IgD-negative memory B cell (primary cell): Measurements from ENCODE around the gene RPS27L. TPM values are rescaled to one million over a fixed set of nuclear protein-coding genes. Genes with fewer than 3 reads are reported as not detected.
A peak's percentile ranks its signal among the peaks of the same experiment; 100 is the strongest.

ENCODE experiments used
- H3K27ac Mint-ChIP-seq, 3 donors: one replicate each; pipeline ENCODE4 v1.8.0; 2020 to 2022; ENCODE audit warnings: mild to moderate bottlenecking in 3 of 3, mixed read lengths in 3 of 3, moderate library complexity in 1 of 3
- H3K27me3 Mint-ChIP-seq: one replicate; pipeline ENCODE4 v1.8.0; 2021; ENCODE audit warnings: mixed read lengths
- H3K36me3 Mint-ChIP-seq: one replicate; pipeline ENCODE4 v1.8.0; 2020; ENCODE audit warnings: mild to moderate bottlenecking, mixed read lengths
- H3K4me1 Mint-ChIP-seq, 3 donors: one replicate each; pipeline ENCODE4 v1.8.0; 2020 to 2022; ENCODE audit warnings: mixed read lengths in 3 of 3, mild to moderate bottlenecking in 1 of 3
- H3K4me3 Mint-ChIP-seq, 4 donors: one replicate each; pipeline ENCODE4 v1.8.0; 2020 to 2022; ENCODE audit warnings: mild to moderate bottlenecking in 4 of 4, mixed read lengths in 4 of 4, moderate library complexity in 3 of 4
- H3K9me3 Mint-ChIP-seq, 3 donors: one replicate each; pipeline ENCODE4 v1.8.0; 2020 to 2021; ENCODE audit warnings: mixed read lengths in 3 of 3, mild to moderate bottlenecking in 1 of 3
- polyA plus RNA-seq: library from polyadenylated mRNA; unstranded; fragments of 300-500 nt; fragmentation: Illumina TruSeq; gene quantifications from one replicate; pipeline ENCODE4 v1.2.3, GENCODE V29; 2021

The RPS27L gene
- polyA plus RNA-seq, 1 donor from 2014 or later: 147 TPM

DNA sequence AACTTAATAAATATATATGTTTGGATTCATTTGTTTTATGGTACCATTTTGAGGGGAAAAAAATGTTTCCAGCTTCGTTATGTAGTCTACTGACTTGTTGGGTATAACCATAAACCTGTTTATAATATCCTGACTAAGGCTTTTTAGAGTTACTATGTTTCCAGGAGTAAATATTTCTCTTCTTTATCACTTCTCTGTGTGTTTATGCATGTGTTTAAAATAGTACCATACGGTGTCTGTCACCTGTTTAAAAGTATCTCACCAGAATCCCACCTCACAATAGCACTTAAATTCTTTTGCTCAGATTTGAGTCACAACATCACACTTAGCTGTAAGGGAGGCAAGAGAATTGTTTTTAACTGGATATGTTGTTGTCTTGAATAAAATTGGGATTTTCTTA lies 20.5 kb downstream of the RPS27L start:
- peaks cover 0 to 4% (median 0%) of the 10 kb centered on the region in 3 donors for H3K4me1 Mint-ChIP-seq
- H3K27me3 Mint-ChIP-seq: no peaks in the 10 kb centered on the region
- H3K4me3 Mint-ChIP-seq: no peak overlapping the region
- peaks cover 4% of the 10 kb centered on the region for H3K36me3 Mint-ChIP-seq
- no peak overlapping the region for H3K27ac Mint-ChIP-seq
- no peaks in the 10 kb centered on the region for H3K9me3 Mint-ChIP-seq

- Mint-ChIP-seq H3K9me3 (no peaks in the 10 kb centered on the region), H3K4me3 (no peak overlapping the region), H3K36me3 (peaks cover 8% of the 10 kb centered on the region), H3K4me1 (peaks cover 0 to 4% (median 0%) of the 10 kb centered on the region in 3 donors), H3K27ac (peak overlapping the region in 1 of 3 donors; percentile 80), H3K27me3 (no peaks in the 10 kb centered on the region)
These were observed 21.5 kb downstream of the RPS27L start for GRCh38 chr15:63135804-63136203.

DNA sequence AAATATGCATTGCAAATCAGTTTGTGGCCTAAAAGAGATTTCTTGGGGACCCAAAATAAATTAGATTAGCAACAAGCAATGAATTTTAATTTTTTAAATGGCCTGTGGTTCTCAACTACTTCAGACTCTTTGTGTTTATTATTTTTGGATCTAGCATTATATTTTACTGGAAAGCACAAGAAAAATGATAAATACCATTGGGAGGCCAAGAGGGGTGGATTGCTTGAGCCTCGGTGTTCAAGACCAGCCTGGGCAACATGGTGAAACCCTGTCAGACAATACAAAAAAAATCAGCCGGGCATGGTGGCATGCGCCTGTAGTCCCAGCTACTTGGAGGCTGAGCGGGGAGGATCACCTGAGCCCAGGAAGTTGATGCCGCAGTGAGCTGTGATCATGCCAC lies 22.0 kb downstream of the RPS27L start:
- Mint-ChIP-seq H3K9me3 (no peaks in the 10 kb centered on the region), H3K27me3 (no peaks in the 10 kb centered on the region), H3K4me1 (peaks cover 0 to 4% (median 0%) of the 10 kb centered on the region in 3 donors), H3K4me3 (no peak overlapping the region), H3K27ac (no peak overlapping the region), H3K36me3 (peaks cover 8% of the 10 kb centered on the region)

- no peaks in the 10 kb centered on the region for H3K9me3 Mint-ChIP-seq
- H3K36me3 Mint-ChIP-seq: peaks cover 10% of the 10 kb centered on the region
- no peaks in the 10 kb centered on the region for H3K27me3 Mint-ChIP-seq
- H3K4me3 Mint-ChIP-seq: no peak overlapping the region
- peaks cover 0 to 4% (median 0%) of the 10 kb centered on the region in 3 donors for H3K4me1 Mint-ChIP-seq
- no peak overlapping the region for H3K27ac Mint-ChIP-seq
These were observed 22.9 kb downstream of the RPS27L start for GRCh38 chr15:63134245-63134985.

DNA sequence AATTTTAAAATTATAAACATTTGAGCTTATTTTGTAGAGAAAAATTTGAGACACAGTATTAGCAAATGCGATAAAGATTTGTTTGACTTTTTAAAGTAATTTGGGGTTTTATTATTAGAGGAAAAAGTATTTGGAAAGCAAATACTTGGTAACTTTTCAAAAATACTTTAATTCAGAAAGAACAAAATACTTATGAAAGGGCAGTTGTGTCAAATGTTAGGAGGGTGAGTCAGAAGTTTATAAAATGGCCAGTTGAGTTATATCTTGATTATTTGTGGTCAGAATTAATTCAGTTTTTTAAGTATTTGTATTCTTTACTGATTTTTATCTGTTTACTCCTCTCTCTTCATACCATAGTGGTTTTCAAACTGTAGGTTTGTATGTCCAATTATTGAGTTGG lies 23.5 kb downstream of the RPS27L start:
- Mint-ChIP-seq H3K9me3 (no peaks in the 10 kb centered on the region), H3K4me3 (no peak overlapping the region), H3K27me3 (no peaks in the 10 kb centered on the region), H3K27ac (no peak overlapping the region), H3K36me3 (peaks cover 11% of the 10 kb centered on the region), H3K4me1 (peaks cover 0 to 4% (median 0%) of the 10 kb centered on the region in 3 donors)

DNA sequence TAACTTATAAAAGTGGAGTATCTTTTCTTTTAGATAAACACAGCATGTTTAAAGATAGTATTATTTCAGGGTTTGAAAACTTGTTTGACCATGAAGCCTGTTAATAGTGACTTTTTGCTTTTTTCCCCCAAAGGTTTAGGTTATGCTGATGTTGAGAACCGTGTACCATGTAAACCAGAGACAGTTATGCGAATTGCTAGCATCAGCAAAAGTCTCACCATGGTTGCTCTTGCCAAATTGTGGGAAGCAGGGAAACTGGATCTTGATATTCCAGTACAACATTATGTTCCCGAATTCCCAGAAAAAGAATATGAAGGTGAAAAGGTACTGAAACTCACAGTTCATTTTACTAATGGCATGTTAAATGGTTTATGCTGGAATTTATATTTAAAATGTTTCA lies 30.6 kb downstream of the RPS27L start:
- peaks cover 12% of the 10 kb centered on the region for H3K36me3 Mint-ChIP-seq
- no peak overlapping the region for H3K4me3 Mint-ChIP-seq
- H3K4me1 Mint-ChIP-seq: peaks cover 0 to 8% (median 6%) of the 10 kb centered on the region in 3 donors
- no peaks in the 10 kb centered on the region for H3K9me3 Mint-ChIP-seq
- no peak overlapping the region for H3K27ac Mint-ChIP-seq
- H3K27me3 Mint-ChIP-seq: no peaks in the 10 kb centered on the region

DNA sequence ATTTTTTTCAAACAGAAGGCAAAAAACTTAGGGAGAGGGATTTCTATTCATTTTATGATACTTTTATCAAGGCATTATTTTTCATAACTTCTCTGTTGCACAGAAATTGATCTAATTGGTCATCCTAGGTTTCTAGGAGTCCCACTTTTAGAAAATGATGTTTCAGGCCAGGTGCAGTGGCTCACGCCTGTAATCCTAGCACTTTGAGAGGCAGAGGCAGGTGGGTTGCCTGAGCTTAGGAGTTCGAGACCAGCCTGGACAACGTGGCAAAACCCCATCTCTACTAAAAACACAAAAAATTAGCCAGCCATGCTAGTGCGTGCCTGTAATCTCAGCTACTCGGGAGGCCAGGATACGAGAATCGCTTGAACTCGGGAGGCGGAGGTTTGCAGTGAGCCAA lies 32.8 kb downstream of the RPS27L start:
- H3K9me3 Mint-ChIP-seq: peaks cover 0 to 11% (median 8%) of the 10 kb centered on the region in 3 donors
- no peaks in the 10 kb centered on the region for H3K27me3 Mint-ChIP-seq
- no peak overlapping the region for H3K27ac Mint-ChIP-seq
- H3K4me1 Mint-ChIP-seq: peaks cover 0 to 10% (median 8%) of the 10 kb centered on the region in 3 donors
- H3K36me3 Mint-ChIP-seq: peaks cover 10% of the 10 kb centered on the region
- H3K4me3 Mint-ChIP-seq: peak overlapping the region in 1 of 4 donors; percentile 77

DNA sequence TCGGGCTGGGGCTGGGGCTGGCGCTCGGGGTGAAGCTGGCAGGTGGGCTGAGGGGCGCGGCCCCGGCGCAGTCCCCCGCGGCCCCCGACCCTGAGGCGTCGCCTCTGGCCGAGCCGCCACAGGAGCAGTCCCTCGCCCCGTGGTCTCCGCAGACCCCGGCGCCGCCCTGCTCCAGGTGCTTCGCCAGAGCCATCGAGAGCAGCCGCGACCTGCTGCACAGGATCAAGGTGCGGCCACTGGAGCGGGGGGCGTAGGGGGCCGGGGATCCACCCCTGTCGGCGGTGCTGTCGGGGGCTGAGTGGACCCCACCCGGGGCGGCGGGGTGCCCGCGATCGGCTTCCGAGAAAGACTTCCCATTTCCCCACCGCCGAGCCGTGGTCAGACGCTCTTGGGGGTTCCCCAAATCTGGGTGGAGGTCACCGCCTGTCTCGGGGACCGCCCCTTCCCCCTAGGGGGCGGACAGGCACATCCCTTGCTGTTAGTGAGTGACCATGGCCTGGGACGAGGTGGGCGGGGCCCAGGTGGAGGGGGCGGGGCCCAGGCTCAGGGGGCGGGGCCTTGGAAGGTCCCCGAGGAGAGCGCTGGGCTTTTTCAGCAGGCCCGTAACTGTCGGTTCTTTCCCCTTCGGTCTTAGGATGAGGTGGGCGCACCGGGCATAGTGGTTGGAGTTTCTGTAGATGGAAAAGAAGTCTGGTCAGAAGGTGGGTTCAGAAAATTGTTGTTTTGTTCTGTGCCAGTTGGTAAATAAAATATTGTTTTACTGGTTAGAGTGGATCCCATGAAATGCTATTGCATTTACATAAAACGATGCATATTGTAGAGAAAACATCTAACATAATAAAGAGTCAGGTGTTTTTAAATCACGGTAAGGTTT lies 35.0 kb downstream of the RPS27L start:
- H3K27ac Mint-ChIP-seq: peak overlapping the region; percentile 82 to 90 (median 83)
- peaks cover 1 to 13% (median 12%) of the 10 kb centered on the region in 3 donors for H3K9me3 Mint-ChIP-seq
- H3K36me3 Mint-ChIP-seq: peaks cover 6% of the 10 kb centered on the region
- peaks cover 0 to 10% (median 8%) of the 10 kb centered on the region in 3 donors for H3K4me1 Mint-ChIP-seq
- H3K27me3 Mint-ChIP-seq: no peaks in the 10 kb centered on the region
- peak overlapping the region; percentile 77 to 97 (median 90) for H3K4me3 Mint-ChIP-seq

DNA sequence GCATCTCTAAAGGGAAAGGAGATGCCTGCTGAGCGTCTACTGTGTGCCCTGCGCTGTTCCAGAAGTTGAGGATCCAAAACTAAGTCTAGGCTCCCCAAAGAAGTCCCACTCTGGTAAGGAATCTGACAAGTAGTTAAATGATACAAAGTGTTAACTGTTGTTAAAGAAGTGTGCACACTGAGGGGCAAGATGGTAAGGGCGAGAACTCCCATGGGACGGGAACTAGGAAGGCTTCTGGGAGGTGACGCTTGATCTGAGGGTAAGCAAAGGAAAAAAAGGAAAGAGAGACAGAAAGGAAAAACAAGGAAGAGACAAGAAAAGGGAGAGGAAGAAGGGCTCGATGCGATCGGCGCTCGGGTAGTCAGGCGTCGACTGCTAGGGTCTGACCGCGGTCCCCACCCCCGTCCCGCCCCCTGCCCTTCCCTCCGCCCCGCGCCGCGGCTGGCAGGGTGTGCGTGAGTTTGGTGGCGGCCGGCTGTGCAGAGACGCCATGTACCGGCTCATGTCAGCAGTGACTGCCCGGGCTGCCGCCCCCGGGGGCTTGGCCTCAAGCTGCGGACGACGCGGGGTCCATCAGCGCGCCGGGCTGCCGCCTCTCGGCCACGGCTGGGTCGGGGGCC lies 35.8 kb downstream of the RPS27L start, which contains the start of gene LACTB:
Gene LACTB, plus strand, starts transcription at position 480 of the 620 bp plus-strand sequence. Its CDS starts 11 bp downstream, at position 491.
- H3K27me3 Mint-ChIP-seq: no peaks in the 10 kb centered on the region
- peaks cover 0 to 10% (median 8%) of the 10 kb centered on the region in 3 donors for H3K4me1 Mint-ChIP-seq
- H3K9me3 Mint-ChIP-seq: peaks cover 1 to 13% (median 12%) of the 10 kb centered on the region in 3 donors
- H3K4me3 Mint-ChIP-seq: peak within 1 kb of the TSS; percentile 77 to 97 (median 90)
- H3K27ac Mint-ChIP-seq: peak within 1 kb of the TSS; percentile 82 to 90 (median 83)
- H3K36me3 Mint-ChIP-seq: peaks cover 5% of the 10 kb centered on the region

DNA sequence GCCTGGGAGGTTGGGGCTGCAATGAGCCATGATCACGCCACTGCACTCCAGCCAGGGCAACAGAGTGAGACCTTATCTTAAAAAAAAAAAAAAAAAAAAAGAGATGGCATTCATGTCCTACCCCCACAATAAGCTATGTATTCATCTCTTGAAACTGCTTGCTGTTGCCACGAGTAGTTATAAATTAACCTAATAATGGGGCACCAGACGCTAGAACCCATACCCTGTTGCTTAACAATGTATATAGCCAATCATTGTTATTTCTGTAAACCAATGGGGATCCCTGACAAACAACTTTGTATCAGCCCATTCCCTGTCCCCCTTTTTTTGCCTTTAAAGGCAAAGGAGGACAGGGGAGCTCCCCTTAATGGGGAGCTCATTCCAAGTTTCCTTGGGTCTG lies 38.4 kb downstream of the RPS27L start:
- H3K27me3 Mint-ChIP-seq: no peaks in the 10 kb centered on the region
- no peak overlapping the region for H3K4me3 Mint-ChIP-seq
- peaks cover 3% of the 10 kb centered on the region for H3K36me3 Mint-ChIP-seq
- H3K27ac Mint-ChIP-seq: no peak overlapping the region
- H3K4me1 Mint-ChIP-seq: peaks cover 0 to 8% (median 8%) of the 10 kb centered on the region in 3 donors
- peaks cover 1 to 13% (median 12%) of the 10 kb centered on the region in 3 donors for H3K9me3 Mint-ChIP-seq

GRCh38 chr15:63114465-63114864 lies 42.8 kb downstream of the RPS27L start:
- Mint-ChIP-seq H3K4me1 (no peaks in the 10 kb centered on the region), H3K36me3 (peaks cover 4% of the 10 kb centered on the region), H3K27ac (no peak overlapping the region), H3K27me3 (no peaks in the 10 kb centered on the region), H3K9me3 (peaks cover under 1 to 4% (median 1%) of the 10 kb centered on the region in 3 donors), H3K4me3 (no peak overlapping the region)

DNA sequence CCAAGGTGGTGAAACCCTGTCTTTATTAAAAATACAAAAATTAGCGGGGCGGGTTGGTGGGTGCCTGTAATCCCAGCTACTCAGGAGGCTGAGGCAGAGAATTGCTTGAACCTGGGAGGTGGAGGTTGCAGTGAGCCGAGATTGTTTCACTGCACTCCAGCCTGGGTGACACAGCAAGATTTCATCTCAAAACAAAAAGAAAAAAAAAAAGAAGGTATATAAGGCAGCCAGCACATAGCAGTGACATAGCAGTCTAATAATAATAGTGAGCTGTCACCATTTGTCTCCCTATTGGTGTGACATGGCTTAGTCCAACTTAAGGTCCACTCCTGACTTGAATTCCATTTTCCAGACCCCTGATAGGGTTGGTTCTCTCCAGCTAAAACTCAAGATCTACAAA lies 44.4 kb downstream of the RPS27L start:
- H3K9me3 Mint-ChIP-seq: no peaks in the 10 kb centered on the region
- no peak overlapping the region for H3K4me3 Mint-ChIP-seq
- H3K36me3 Mint-ChIP-seq: peaks cover 5% of the 10 kb centered on the region
- H3K27me3 Mint-ChIP-seq: no peaks in the 10 kb centered on the region
- H3K27ac Mint-ChIP-seq: no peak overlapping the region
- H3K4me1 Mint-ChIP-seq: no peaks in the 10 kb centered on the region

- peaks cover 5% of the 10 kb centered on the region for H3K36me3 Mint-ChIP-seq
- no peaks in the 10 kb centered on the region for H3K27me3 Mint-ChIP-seq
- H3K4me1 Mint-ChIP-seq: no peaks in the 10 kb centered on the region
- H3K27ac Mint-ChIP-seq: no peak overlapping the region
- H3K4me3 Mint-ChIP-seq: no peak overlapping the region
- H3K9me3 Mint-ChIP-seq: no peaks in the 10 kb centered on the region
These were observed 45.8 kb downstream of the RPS27L start for GRCh38 chr15:63111481-63111880.

DNA sequence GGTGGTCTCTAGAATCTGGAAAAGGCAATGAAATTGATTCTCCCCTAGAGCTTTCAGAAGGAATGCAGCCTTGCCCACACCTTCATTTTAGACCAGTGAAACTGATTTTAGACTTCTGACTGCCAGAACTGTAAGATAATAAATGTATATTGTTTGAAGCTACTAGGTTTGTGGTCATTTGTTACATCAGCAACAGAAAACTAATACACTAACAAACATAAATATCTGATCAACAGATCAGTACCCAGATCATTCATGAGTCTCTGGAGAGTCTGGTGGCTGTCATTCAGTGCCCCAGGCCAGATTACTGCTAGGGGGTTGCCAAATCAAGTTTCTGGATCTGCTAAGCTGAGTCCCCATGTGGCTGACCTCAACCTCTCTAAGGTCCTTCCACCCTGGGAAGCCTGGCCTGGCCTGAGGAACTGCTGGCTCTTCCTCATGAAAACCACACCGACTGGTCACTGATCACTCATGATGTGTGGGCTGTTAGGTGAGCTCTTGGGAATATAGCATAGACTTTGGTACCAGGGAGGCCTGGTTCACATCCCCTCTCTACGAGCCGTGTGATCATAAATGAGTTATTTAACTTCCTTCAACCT lies 46.8 kb downstream of the RPS27L start:
- H3K27me3 Mint-ChIP-seq: peaks cover 3% of the 10 kb centered on the region

More for the DNA sequence above, 46.8 kb downstream of the RPS27L start:
- Mint-ChIP-seq H3K27ac (no peak overlapping the region), H3K4me1 (no peaks in the 10 kb centered on the region), H3K4me3 (no peak overlapping the region), H3K9me3 (peaks cover 0 to 2% (median 0%) of the 10 kb centered on the region in 3 donors), H3K36me3 (peaks cover 5% of the 10 kb centered on the region)
